C4-2B (cell line): ENCODE measurements around the gene CNTN5.

Source experiments
- ZFX ChIP-seq: fragments of 450-650 bp; IDR thresholded peaks from 2 replicates; pipeline ENCODE4 v1.6.1; 2017
- TF ChIP-seq, protein P1 (sequence below): fragments of 450-650 bp; conservative IDR thresholded peaks from 2 replicates; pipeline ENCODE4 v1.5.1; 2017; ENCODE audit warnings: mild to moderate bottlenecking

GRCh38 chr11:99271527-99271926 lies 250.8 kb downstream of the CNTN5 start:
- TF ChIP-seq, protein P1, sequence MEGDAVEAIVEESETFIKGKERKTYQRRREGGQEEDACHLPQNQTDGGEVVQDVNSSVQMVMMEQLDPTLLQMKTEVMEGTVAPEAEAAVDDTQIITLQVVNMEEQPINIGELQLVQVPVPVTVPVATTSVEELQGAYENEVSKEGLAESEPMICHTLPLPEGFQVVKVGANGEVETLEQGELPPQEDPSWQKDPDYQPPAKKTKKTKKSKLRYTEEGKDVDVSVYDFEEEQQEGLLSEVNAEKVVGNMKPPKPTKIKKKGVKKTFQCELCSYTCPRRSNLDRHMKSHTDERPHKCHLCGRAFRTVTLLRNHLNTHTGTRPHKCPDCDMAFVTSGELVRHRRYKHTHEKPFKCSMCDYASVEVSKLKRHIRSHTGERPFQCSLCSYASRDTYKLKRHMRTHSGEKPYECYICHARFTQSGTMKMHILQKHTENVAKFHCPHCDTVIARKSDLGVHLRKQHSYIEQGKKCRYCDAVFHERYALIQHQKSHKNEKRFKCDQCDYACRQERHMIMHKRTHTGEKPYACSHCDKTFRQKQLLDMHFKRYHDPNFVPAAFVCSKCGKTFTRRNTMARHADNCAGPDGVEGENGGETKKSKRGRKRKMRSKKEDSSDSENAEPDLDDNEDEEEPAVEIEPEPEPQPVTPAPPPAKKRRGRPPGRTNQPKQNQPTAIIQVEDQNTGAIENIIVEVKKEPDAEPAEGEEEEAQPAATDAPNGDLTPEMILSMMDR: no peak
- no peak for TF ChIP-seq ZFX
